AG10803 (cell line): ENCODE results near the gene MUC21.

Source experiments
- DNase-seq: peaks from one replicate; pipeline ENCODE4 v3.0.0; 2010; ENCODE audit warnings: low read depth
- H3K4me3 ChIP-seq: 2 replicates; pipeline ENCODE4 v1.5.1; 2011; ENCODE audit warnings: mild to moderate bottlenecking, low read length, control low read depth
- TF ChIP-seq, protein P1 (sequence below): conservative IDR thresholded peaks from 2 replicates; pipeline ENCODE4 v1.5.1; 2011; ENCODE audit warnings: mild to moderate bottlenecking, low read length, control low read depth, inconsistent platforms

Gene MUC21

GRCh38 chr6:30970946-30971345, 12.6 kb upstream of the MUC21 start:
- TF ChIP-seq, protein P1, sequence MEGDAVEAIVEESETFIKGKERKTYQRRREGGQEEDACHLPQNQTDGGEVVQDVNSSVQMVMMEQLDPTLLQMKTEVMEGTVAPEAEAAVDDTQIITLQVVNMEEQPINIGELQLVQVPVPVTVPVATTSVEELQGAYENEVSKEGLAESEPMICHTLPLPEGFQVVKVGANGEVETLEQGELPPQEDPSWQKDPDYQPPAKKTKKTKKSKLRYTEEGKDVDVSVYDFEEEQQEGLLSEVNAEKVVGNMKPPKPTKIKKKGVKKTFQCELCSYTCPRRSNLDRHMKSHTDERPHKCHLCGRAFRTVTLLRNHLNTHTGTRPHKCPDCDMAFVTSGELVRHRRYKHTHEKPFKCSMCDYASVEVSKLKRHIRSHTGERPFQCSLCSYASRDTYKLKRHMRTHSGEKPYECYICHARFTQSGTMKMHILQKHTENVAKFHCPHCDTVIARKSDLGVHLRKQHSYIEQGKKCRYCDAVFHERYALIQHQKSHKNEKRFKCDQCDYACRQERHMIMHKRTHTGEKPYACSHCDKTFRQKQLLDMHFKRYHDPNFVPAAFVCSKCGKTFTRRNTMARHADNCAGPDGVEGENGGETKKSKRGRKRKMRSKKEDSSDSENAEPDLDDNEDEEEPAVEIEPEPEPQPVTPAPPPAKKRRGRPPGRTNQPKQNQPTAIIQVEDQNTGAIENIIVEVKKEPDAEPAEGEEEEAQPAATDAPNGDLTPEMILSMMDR, result no peak
- DNase-seq, result no peak
- H3K4me3 ChIP-seq, result no peak overlapping the region

DNA sequence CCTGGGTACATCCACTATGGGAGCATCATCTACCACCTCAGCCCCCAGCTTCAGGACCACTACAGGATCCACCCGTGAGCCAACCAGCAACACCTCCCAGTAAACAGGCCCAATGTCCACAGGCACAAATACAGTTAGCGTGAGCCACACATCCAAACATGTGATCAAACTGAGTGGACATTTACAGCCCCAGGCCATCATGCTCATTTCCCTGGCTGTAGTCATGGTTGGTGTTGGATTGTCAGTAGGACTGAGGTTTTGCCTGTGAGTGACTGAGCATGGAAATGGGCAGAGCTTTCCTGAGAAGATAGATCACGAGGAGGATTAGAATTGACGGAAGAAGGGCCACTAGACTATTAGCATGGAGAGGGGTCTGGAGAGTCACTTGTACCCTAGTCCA, 10.7 kb upstream of the MUC21 start:
- TF ChIP-seq, protein P1, result no peak
- DNase-seq, result no peak
- no peak overlapping the region for H3K4me3 ChIP-seq

DNA sequence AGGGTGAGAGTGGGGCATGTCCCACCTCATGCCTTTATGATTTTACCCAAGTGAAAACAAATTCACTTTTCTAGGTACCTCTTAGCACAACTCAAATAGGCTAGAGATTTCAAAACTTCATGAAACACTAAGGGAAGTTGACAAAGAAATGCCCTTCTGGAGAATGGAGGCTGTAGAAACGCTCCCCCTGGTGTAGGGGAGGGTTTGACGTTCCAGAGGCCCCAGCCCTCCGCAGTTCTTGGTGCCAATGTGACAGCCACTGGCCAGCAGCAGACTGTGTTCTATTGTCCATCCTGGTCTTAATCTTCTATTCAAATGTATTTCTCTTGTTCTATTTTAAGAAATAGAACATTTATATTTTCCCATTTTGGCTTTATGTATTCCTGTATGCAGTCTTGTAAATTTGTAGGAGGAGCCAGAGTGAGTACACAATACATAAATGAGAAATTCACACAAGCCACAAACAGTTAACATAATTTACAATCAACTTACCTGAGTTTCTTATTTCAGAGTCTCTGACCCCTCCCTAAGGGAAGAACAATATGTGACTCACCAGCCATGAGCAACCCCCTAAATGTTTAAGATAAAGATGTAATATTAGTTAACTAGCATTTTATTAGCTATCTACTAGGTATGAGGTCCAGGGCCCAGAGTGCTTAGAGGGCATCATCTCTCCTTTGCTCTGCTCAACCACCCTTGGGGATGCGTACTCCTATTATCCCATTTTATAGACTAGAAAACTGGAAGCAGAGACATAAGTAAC, 8.8 kb upstream of the MUC21 start:
- no peak overlapping the region for H3K4me3 ChIP-seq
- no peak for DNase-seq
- TF ChIP-seq, protein P1, result no peak

- TF ChIP-seq, protein P1, result no peak
- peak; percentile 35 for DNase-seq
- no peak overlapping the region for H3K4me3 ChIP-seq
Measured at GRCh38 chr6:30979141-30979540, 4.4 kb upstream of the MUC21 start.

- TF ChIP-seq, protein P1, result no peak
- no peak overlapping the region for H3K4me3 ChIP-seq
Measured at GRCh38 chr6:30979690-30980089, 3.8 kb upstream of the MUC21 start.

DNA sequence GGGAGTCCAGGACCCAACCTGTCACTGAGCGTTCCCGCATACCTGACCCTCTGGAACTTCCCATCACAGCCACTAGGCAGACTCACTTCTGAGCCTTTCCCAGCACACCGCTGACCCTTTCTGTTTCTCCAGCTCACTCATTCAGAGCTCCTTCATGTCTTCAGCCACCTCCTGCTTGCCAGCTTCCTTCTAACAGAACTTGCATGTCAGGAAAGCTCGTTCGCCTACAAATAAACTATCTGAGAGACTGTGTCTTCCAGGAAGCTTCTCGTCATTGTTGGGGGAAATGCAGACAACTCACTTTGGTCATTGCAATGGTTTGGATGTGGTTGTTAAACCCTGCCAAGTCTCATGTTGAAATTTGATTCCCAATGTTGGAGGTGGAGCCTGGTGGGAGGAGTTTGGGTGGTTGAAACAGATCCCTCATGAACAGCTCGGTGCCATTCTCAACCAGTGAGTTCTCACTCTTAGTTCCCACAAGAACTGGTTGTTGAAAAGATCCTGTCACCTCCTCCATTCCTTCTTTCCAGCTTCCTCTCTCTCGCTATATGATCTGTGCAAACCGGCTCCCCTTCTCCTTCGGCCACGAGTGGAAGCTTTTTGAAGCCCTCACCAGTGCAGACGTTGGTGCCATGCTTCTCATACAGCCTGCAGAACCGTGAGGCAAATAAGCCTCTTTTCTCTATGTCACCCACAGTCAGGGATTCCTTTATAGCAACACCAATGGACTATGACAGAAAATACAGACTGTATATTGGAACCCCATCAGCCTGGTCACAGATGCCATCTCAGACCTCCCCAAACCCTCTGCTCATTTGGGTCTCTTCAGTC, 1.4 kb upstream of the MUC21 start:
- peak; percentile 78 for DNase-seq
- TF ChIP-seq, protein P1, result peak; percentile 45
- H3K4me3 ChIP-seq, result peak overlapping the region; percentile 34

More at GRCh38 chr6:30979690-30980089, 3.8 kb upstream of the MUC21 start:
- no peak for DNase-seq

DNA sequence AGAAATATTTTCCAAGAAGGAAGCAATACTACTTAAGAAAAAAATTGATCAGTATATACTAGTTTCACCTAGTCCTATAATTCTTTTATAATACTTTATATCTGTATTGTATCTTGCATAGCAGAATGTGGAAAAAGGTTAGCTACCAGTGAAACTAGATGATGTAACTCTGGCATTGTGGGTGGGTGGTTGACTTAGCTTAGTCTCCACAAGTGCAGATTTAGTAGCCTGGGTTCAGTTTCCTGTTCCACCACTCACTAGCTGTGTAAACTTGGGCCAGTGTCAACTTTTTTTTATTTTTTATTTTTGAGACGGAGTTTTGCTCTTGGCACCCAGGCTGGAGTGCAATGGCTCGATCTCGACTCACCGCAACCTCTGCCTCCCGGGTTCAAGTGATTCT, 2.0 kb downstream of the MUC21 start:
- peak; percentile 4 for DNase-seq
- TF ChIP-seq, protein P1, result no peak
- no peak overlapping the region for H3K4me3 ChIP-seq
